ENCODE measurements around the gene AMBP. TPM values are rescaled to one million over a fixed set of nuclear protein-coding genes. Genes with fewer than 3 reads are reported as not detected.

Gene AMBP
- polyA plus RNA-seq, 4 donors, result 0.81 to 1.9 (median 1.8) TPM

DNA sequence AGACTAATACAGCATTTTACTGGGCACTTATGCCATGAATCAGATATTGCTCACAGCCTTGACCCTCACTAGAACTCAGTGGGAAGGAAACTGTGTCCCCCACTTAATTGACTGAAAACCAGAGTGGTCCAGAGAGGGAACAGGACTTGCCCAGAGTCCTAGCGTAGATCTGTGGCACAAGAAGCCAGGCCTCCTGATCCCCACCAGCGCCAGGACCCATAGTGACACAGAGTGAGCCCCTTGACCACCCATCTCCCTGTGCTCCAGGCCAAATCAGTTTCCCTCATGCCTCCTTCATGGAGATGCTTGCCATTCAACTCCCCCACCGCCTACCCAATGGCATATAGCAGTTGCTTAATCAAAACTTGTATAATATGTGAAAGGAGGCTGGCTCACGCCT lies 12.7 kb upstream of the AMBP start:
- Histone ChIP-seq H3K9me3 (ENCODE audit: control insufficient read depth in 2 of 2, insufficient read depth in 1 of 2, low read depth in 1 of 2, low read length in 1 of 2) (no peaks in the 10 kb centered on the region), H3K4me3 (ENCODE audit: low read depth in 1 of 3, low read length in 3 of 3) (no peak overlapping the region), H3K27ac (ENCODE audit: low read depth in 1 of 3, low read length in 2 of 3) (no peak overlapping the region), H3K27me3 (ENCODE audit: control insufficient read depth in 3 of 3, insufficient read depth in 3 of 3, low read length in 3 of 3) (no peaks in the 10 kb centered on the region), H3K4me1 (ENCODE audit: control insufficient read depth in 3 of 3, insufficient read depth in 2 of 3, low read depth in 1 of 3, low read length in 2 of 3) (peaks cover 0 to 3% (median 0%) of the 10 kb centered on the region in 3 donors), H3K36me3 (ENCODE audit: control insufficient read depth in 3 of 3, insufficient read depth in 2 of 3, low read depth in 1 of 3, low read length in 3 of 3) (peaks cover 0 to 52% (median 4%) of the 10 kb centered on the region in 3 donors)
- 83 to 94% (median 90%) methylated on average over 4 of the region's 4 CpGs for WGBS, 3 donors
- DNase-seq, result no peak
- FAIRE-seq, result no peak

GRCh38 chr9:114089206-114089840 lies 11.2 kb upstream of the AMBP start:
- Histone ChIP-seq H3K9me3 (ENCODE audit: control insufficient read depth in 2 of 2, insufficient read depth in 1 of 2, low read depth in 1 of 2, low read length in 1 of 2) (no peaks in the 10 kb centered on the region), H3K4me1 (ENCODE audit: control insufficient read depth in 3 of 3, insufficient read depth in 2 of 3, low read depth in 1 of 3, low read length in 2 of 3) (no peaks in the 10 kb centered on the region), H3K36me3 (ENCODE audit: control insufficient read depth in 3 of 3, insufficient read depth in 2 of 3, low read depth in 1 of 3, low read length in 3 of 3) (peaks cover 0 to 39% (median 0%) of the 10 kb centered on the region in 3 donors), H3K4me3 (ENCODE audit: low read depth in 1 of 3, low read length in 3 of 3) (no peak overlapping the region), H3K27ac (ENCODE audit: low read depth in 1 of 3, low read length in 2 of 3) (no peak overlapping the region), H3K27me3 (ENCODE audit: control insufficient read depth in 3 of 3, insufficient read depth in 3 of 3, low read length in 3 of 3) (no peaks in the 10 kb centered on the region)
- FAIRE-seq (no peak), DNase-seq (no peak)
- WGBS, 3 donors, result 82 to 86% (median 82%) methylated on average over 4 of the region's 4 CpGs

DNA sequence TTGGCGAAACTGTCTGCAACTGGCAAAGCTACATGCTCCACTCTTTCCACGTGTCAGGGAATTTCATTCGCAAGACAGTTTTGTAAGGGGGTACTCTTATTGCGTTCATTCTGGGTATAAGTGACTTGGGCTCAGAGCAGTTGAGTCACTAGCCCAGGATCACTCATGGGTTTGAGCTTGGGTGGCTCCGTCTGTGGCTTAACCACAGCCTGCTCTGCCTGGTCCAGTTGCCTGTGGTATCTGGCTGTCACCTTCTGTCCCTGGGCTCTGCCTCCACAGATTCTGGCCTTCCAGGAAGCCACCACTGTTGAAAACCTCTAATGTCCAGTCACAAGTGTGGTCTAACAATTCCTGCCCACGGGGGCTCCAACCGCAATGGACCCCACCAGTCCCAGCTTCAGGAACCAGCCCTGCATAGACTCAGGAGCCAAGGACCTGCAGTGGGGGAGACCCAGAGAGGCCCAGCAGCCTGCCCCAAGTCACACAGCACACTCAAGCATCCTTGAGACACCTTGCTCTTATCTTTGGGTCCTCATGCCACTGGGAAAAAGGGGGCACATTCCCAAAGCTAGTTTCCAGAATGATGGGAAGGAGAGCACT lies 10.6 kb upstream of the AMBP start:
- Histone ChIP-seq H3K9me3 (ENCODE audit: control insufficient read depth in 2 of 2, insufficient read depth in 1 of 2, low read depth in 1 of 2, low read length in 1 of 2) (no peaks in the 10 kb centered on the region), H3K36me3 (ENCODE audit: control insufficient read depth in 3 of 3, insufficient read depth in 2 of 3, low read depth in 1 of 3, low read length in 3 of 3) (peaks cover 0 to 33% (median 0%) of the 10 kb centered on the region in 3 donors), H3K27ac (ENCODE audit: low read depth in 1 of 3, low read length in 2 of 3) (no peak overlapping the region), H3K27me3 (ENCODE audit: control insufficient read depth in 3 of 3, insufficient read depth in 3 of 3, low read length in 3 of 3) (no peaks in the 10 kb centered on the region), H3K4me1 (ENCODE audit: control insufficient read depth in 3 of 3, insufficient read depth in 2 of 3, low read depth in 1 of 3, low read length in 2 of 3) (no peaks in the 10 kb centered on the region), H3K4me3 (ENCODE audit: low read depth in 1 of 3, low read length in 3 of 3) (no peak overlapping the region)
- FAIRE-seq, result no peak
- DNase-seq, result no peak
- 79 to 89% (median 85%) methylated on average over 7 of the region's 7 CpGs for WGBS, 3 donors

- Histone ChIP-seq H3K27me3 (ENCODE audit: control insufficient read depth in 3 of 3, insufficient read depth in 3 of 3, low read length in 3 of 3) (no peaks in the 10 kb centered on the region), H3K36me3 (ENCODE audit: control insufficient read depth in 3 of 3, insufficient read depth in 2 of 3, low read depth in 1 of 3, low read length in 3 of 3) (peaks cover 0 to 23% (median 0%) of the 10 kb centered on the region in 3 donors), H3K4me3 (ENCODE audit: low read depth in 1 of 3, low read length in 3 of 3) (no peak overlapping the region), H3K9me3 (ENCODE audit: control insufficient read depth in 2 of 2, insufficient read depth in 1 of 2, low read depth in 1 of 2, low read length in 1 of 2) (no peaks in the 10 kb centered on the region), H3K4me1 (ENCODE audit: control insufficient read depth in 3 of 3, insufficient read depth in 2 of 3, low read depth in 1 of 3, low read length in 2 of 3) (peaks cover 0 to 6% (median 0%) of the 10 kb centered on the region in 3 donors), H3K27ac (ENCODE audit: low read depth in 1 of 3, low read length in 2 of 3) (no peak overlapping the region)
- DNase-seq (no peak), FAIRE-seq (no peak)
- WGBS, 3 donors, result 60 to 65% (median 61%) methylated on average over 7 of the region's 7 CpGs
Observed at GRCh38 chr9:114087721-114088120, 9.6 kb upstream of the AMBP start.

GRCh38 chr9:114086607-114087006 lies 8.5 kb upstream of the AMBP start:
- Histone ChIP-seq H3K27me3 (ENCODE audit: control insufficient read depth in 3 of 3, insufficient read depth in 3 of 3, low read length in 3 of 3) (no peaks in the 10 kb centered on the region), H3K9me3 (ENCODE audit: control insufficient read depth in 2 of 2, insufficient read depth in 1 of 2, low read depth in 1 of 2, low read length in 1 of 2) (no peaks in the 10 kb centered on the region), H3K27ac (ENCODE audit: low read depth in 1 of 3, low read length in 2 of 3) (no peak overlapping the region), H3K36me3 (ENCODE audit: control insufficient read depth in 3 of 3, insufficient read depth in 2 of 3, low read depth in 1 of 3, low read length in 3 of 3) (peaks cover 0 to 12% (median 0%) of the 10 kb centered on the region in 3 donors), H3K4me3 (ENCODE audit: low read depth in 1 of 3, low read length in 3 of 3) (no peak overlapping the region), H3K4me1 (ENCODE audit: control insufficient read depth in 3 of 3, insufficient read depth in 2 of 3, low read depth in 1 of 3, low read length in 2 of 3) (peaks cover 0 to 16% (median 0%) of the 10 kb centered on the region in 3 donors)
- DNase-seq, result no peak
- 81 to 92% (median 88%) methylated on average over 4 of the region's 4 CpGs for WGBS, 3 donors
- FAIRE-seq, result no peak

DNA sequence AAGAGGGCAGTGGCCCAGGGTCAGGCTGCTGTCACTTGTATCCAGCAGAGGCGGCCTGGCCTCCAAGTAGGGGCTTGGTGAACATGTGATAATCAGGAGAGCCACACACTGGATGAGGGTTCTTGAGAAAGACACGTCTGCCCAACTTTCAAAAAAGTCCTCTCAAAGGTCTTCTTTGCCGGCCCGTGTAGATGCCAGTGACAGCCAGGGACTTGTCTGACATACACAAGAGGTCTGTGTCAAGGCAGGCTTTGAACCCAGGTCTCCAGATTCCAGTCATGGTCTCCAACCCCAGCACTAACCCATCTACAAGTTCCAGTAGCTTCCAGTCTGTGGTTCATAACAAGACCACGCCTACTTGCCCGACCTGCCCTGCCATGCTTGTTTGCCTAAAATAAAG lies 7.9 kb upstream of the AMBP start:
- DNase-seq (no peak), FAIRE-seq (no peak)
- no peak overlapping the region for H3K27ac ChIP-seq (ENCODE audit: low read depth in 1 of 3, low read length in 2 of 3)
- WGBS, 3 donors, result 81 to 89% (median 83%) methylated on average over 6 of the region's 6 CpGs
- no peaks in the 10 kb centered on the region for H3K9me3 ChIP-seq (ENCODE audit: control insufficient read depth in 2 of 2, insufficient read depth in 1 of 2, low read depth in 1 of 2, low read length in 1 of 2)
- H3K27me3 ChIP-seq (ENCODE audit: control insufficient read depth in 3 of 3, insufficient read depth in 3 of 3, low read length in 3 of 3), result no peaks in the 10 kb centered on the region
- H3K4me1 ChIP-seq (ENCODE audit: control insufficient read depth in 3 of 3, insufficient read depth in 2 of 3, low read depth in 1 of 3, low read length in 2 of 3), result peaks cover 0 to 22% (median 4%) of the 10 kb centered on the region in 3 donors
- peaks cover 0 to 9% (median 0%) of the 10 kb centered on the region in 3 donors for H3K36me3 ChIP-seq (ENCODE audit: control insufficient read depth in 3 of 3, insufficient read depth in 2 of 3, low read depth in 1 of 3, low read length in 3 of 3)
- H3K4me3 ChIP-seq (ENCODE audit: low read depth in 1 of 3, low read length in 3 of 3), result no peak overlapping the region

- FAIRE-seq, result no peak
Observed at GRCh38 chr9:114085387-114085789, 7.3 kb upstream of the AMBP start.

DNA sequence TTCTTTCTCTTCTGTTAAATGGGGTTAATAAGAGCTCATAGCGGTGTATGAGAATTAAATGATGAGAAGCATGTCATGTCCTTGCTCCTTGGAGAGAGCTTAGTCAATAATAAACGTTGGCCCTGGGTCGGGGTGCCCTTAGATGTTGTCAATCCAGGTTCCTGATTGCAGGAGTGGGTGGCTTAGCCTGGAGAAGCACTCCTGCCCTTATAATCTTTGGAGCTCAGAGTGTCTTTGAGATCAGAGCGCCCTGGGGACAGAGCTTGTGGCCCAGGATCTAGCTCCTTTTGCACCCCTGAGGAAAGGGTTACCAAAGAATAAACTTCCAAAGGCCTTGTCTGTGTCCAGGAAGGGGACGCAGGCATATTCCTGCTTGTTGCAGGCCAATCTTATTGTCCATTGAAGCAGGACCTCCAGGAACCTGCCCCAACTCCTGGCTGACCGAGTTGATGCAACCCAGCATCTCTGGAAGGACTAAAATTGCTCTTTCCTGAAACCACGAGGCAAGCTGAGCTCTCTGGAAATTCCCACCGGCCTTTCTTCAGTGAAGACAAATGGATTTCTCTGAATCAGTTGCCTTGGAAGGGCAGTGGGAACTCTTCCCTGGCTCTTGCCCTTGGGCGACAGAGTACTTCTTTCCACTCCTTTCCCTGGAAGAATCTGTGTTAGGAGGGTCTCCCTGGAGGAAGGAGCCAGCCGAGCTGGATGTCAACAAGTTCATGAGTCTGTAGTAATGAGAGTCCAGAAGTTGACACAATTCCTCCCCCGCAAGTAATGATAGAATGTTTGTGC lies 6.4 kb upstream of the AMBP start:
- no peak for FAIRE-seq
- Histone ChIP-seq H3K36me3 (ENCODE audit: control insufficient read depth in 3 of 3, insufficient read depth in 2 of 3, low read depth in 1 of 3, low read length in 3 of 3) (peaks cover 0 to 6% (median 0%) of the 10 kb centered on the region in 3 donors), H3K27me3 (ENCODE audit: control insufficient read depth in 3 of 3, insufficient read depth in 3 of 3, low read length in 3 of 3) (no peaks in the 10 kb centered on the region), H3K4me1 (ENCODE audit: control insufficient read depth in 3 of 3, insufficient read depth in 2 of 3, low read depth in 1 of 3, low read length in 2 of 3) (peaks cover 0 to 34% (median 7%) of the 10 kb centered on the region in 3 donors), H3K4me3 (ENCODE audit: low read depth in 1 of 3, low read length in 3 of 3) (no peak overlapping the region), H3K9me3 (ENCODE audit: control insufficient read depth in 2 of 2, insufficient read depth in 1 of 2, low read depth in 1 of 2, low read length in 1 of 2) (no peaks in the 10 kb centered on the region), H3K27ac (ENCODE audit: low read depth in 1 of 3, low read length in 2 of 3) (no peak overlapping the region)
- 68 to 72% (median 71%) methylated on average over 11 of the region's 11 CpGs for WGBS, 3 donors
- no peak for DNase-seq

More at GRCh38 chr9:114085387-114085789, 7.3 kb upstream of the AMBP start:
- WGBS, 3 donors, result 90 to 94% (median 90%) methylated on average over 9 of the region's 9 CpGs
- Histone ChIP-seq H3K4me3 (ENCODE audit: low read depth in 1 of 3, low read length in 3 of 3) (no peak overlapping the region), H3K9me3 (ENCODE audit: control insufficient read depth in 2 of 2, insufficient read depth in 1 of 2, low read depth in 1 of 2, low read length in 1 of 2) (no peaks in the 10 kb centered on the region), H3K4me1 (ENCODE audit: control insufficient read depth in 3 of 3, insufficient read depth in 2 of 3, low read depth in 1 of 3, low read length in 2 of 3) (peaks cover 0 to 27% (median 4%) of the 10 kb centered on the region in 3 donors), H3K27me3 (ENCODE audit: control insufficient read depth in 3 of 3, insufficient read depth in 3 of 3, low read length in 3 of 3) (no peaks in the 10 kb centered on the region), H3K27ac (ENCODE audit: low read depth in 1 of 3, low read length in 2 of 3) (no peak overlapping the region), H3K36me3 (ENCODE audit: control insufficient read depth in 3 of 3, insufficient read depth in 2 of 3, low read depth in 1 of 3, low read length in 3 of 3) (peaks cover 0 to 6% (median 0%) of the 10 kb centered on the region in 3 donors)
- DNase-seq, result no peak

All from small intestine (tissue), 7 donors.